ENCODE measurements around the gene GPR161. TPM values are rescaled to one million over a fixed set of nuclear protein-coding genes. Genes with fewer than 3 reads are reported as not detected.

The GPR161 gene
- total RNA-seq, 1 donor from 2014 or later = 93.4 TPM

DNA sequence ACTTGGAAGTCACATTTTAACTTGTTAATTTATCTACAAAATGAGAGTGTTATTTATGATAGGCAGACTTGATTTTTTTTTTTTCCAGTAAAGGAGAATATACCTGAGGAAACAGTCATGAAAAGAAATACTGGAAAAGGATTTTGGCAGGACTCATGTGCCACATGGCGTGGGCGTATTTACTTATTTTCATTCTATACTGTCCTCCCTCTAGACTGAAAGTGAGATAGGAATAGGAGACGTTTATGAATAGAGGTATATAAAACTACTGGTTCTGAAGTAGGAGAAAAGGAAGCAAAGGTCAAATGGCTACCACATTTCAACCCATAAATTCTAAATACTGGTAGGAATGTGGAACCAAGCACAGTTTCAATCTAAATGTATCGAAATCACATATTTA, 105.1 kb downstream of the GPR161 start:
- DNase-seq = no peak

DNA sequence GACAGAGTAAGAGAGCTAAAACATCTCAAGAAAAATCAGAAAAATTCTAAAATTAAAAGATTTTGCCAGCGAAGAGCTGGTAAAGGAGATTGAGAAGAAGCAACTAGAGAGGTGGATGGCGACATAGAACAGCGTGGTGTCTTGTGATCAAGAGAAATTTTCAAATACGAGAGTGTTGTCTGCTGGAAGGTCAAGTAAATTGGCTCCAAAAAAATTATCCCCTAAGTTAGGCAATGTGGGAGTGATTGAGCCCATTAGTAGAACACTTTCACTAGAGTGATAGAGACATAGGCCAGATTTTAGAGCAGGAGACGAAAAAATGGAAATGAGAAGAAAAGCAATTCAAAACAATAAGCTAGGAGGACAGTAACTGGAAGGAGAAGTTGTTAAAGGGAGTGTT, 105.5 kb downstream of the GPR161 start:
- no peak for DNase-seq

Other genes starting within 250 kb of the GPR161 start
- 0.62 TPM for gene ADCY10, start 222.8 kb downstream of the GPR161 start, total RNA-seq
- gene DCAF6, start 200.2 kb downstream of the GPR161 start, total RNA-seq = 71.3 TPM
- 53.2 TPM for gene MPC2, start 199.9 kb downstream of the GPR161 start, total RNA-seq
- gene TIPRL, start 42.0 kb upstream of the GPR161 start, total RNA-seq = 101 TPM
- 34.2 TPM for gene SFT2D2, start 89.1 kb upstream of the GPR161 start, total RNA-seq
- gene TBX19, start 143.9 kb upstream of the GPR161 start, total RNA-seq = 0.31 TPM